HG03520 (cell line): ENCODE measurements around the gene IKBIP.
A peak's percentile ranks its signal among the peaks of the same experiment; 100 is the strongest.
"Not testable (repeated sequence)": the region's sequence is repeated elsewhere in the genome, so short reads cannot be mapped to it uniquely, and the experiment has no call there.

Source experiments
- ATAC-seq: cut with Tn5 transposase; IDR thresholded peaks from one replicate; pipeline ENCODE4 v1.9.1; 2021; ENCODE audit warnings: mild to moderate bottlenecking, moderate library complexity; ENCODE audit not compliant: unreplicated experiment

IKBIP gene

DNA sequence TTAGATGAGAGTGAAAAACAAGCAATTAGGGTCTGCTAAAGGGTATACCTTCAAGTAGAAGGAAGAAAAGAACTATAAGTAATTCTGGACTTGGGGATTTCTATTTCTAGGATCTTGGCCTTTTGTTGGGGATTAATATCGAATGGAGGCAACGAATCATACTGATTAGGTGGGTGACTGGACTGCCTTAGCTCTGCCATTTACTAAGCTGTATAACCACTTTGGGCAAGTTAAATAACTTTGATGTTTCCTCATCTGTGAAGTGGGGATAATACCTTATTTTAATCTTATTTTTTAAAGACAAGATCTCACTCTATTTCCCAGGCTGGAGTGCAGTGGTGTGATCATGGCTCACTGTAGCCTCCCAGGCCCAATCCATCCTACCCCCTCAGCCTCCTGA is 6.6 kb downstream of the IKBIP start:
- ATAC-seq, result no peak

DNA sequence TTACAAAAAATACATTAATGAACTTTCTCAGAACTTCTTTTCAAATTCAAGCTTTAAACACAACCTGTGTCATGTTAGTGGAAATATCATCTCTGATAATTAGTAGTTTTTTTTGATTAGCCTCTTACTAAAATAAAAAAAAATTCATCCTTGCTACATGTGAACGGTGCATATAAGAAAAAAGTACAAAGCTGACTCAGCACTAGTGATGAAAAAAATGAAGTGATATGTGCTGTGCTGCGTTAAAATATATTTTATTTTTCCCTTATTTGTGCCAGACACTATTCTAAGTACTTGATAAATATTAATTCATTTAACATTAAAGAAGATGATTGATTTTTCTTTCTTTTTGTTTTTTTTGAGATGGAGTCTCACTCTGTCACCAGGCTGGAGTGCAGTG is 7.5 kb downstream of the IKBIP start:
- no peak for ATAC-seq

DNA sequence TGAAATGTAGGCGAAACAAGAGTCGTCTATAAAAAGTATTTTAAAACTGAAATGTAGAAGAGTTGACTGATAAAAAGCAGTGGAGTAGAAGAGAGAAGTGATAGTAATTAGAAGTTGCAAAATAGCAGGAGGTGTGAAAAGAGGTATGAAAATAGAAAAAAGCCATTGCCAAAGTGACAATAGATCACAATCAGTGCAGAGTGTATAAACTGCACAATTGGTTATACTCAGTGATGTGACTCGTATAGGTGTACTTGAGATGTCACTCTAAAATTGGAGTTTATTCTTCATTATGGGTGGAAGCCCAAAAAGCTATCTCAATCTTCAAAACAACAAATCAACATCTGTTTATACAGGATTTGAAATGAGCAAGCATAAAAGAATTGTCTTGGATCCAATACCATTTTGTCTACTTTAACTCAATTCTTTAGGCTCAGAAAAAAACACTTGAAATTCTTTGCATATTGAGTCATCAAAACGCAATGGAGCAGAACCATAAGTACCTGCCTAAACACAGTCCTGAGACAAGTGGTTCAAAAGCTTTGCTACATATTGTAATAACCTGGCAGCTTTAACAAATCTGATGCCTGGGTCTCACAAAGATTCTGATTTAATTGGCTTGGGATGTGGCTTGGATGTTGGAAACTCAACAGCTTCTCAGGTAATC is 8.8 kb downstream of the IKBIP start:
- ATAC-seq, result peak; percentile 73

DNA sequence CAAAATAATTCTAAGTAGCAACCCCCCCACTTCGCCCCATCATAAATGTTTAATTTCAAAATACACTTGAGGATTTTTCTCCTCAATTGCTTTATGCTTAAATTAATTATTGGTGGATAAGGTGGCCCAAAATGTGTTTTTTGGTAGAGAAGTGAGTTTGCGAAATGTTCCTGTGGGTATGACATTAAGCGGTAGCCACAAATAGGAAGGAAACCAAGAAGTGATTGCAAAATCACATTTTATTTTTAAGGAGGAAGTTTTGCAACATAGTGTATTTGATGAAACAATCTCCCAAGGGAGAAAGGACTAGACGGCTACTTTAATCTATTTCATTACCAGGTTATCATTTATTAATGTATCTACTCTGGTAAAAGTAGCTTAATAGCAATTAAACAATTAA is 25.6 kb downstream of the IKBIP start:
- no peak for ATAC-seq

GRCh38 chr12:98612696-98613334 is 31.8 kb downstream of the IKBIP start:
- ATAC-seq, result peak; percentile 87

- ATAC-seq, result no peak
These were observed 34.0 kb downstream of the IKBIP start for GRCh38 chr12:98610596-98610995.

DNA sequence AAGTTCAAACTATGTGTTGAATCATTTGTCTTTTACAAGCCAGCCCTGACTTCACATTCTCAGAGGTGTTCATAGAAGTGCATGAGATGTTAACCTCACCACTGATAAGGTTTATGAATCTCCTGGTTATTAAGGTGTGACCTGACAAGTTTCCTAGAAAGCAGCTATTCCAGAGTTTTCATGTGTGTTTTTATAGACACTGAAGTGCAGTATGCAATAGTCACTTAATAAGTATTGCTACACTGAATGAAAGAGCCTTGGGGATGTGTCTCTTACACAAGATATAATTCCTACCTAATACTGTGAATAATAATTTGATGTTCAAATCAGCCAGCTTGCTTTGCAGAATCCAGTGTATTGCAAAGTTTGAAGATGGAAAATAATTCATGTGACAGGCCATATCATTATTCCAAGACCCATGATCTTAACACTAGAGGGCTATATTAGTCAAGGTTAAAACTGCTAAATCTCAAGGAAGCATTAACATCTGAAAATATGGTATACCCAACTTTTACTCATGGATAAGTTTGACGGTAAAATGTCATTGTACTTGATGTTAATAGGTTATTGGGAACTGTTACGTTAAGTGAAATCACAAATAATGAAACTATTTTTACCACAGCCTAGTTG is 38.1 kb downstream of the IKBIP start:
- no peak for ATAC-seq

DNA sequence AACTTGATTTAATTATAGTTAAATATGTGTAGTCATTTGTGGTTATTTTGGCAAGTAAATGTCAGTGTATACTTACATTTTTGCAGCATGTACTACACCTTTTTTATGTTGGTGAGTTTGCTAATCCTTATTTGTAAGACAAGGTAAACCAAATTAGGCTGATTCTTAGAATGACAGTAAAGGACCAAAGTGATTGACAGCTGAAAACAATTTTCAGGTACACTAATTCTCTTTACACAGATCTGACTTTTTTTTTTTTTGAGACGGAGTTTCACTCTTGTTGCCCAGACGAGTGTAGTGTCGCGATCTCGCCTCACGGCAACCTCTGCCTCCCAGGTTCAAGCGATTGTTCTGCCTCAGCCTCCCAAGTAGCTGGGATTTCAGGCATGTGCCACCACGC is 42.7 kb downstream of the IKBIP start:
- ATAC-seq, result no peak

- ATAC-seq, result not testable (repeated sequence)
These were observed 47.3 kb downstream of the IKBIP start for GRCh38 chr12:98597313-98597712.

DNA sequence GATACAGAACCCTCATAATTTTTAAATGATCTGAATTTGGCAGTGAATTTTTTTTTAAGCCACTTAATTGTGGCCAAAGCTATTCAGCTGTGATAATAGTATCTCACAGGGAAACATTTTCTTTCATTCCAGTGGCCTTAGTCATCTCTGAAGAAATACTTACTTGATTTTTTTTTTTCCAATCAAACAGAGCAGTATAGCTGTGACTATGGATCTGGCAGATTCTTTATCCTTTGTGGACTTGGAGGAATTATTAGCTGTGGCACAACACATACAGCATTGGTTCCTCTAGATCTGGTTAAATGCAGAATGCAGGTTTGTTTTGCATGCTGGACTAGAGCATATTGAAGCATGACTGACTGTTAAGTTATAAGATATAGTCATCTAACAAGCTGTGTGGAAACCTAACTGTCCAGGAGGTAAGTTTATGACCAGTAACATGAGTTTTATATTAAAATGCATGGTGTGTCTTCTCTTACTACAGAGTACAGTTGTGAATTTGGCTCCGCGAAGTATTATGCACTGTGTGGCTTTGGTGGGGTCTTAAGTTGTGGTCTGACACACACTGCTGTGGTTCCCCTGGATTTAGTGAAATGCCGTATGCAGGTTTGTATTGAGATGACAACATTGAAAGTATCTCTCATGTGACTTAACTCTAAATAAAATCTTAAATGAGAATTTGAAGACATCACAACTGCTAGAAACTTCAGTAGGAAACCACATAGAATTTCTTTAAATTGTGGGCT is 49.2 kb downstream of the IKBIP start:
- ATAC-seq, result no peak

DNA sequence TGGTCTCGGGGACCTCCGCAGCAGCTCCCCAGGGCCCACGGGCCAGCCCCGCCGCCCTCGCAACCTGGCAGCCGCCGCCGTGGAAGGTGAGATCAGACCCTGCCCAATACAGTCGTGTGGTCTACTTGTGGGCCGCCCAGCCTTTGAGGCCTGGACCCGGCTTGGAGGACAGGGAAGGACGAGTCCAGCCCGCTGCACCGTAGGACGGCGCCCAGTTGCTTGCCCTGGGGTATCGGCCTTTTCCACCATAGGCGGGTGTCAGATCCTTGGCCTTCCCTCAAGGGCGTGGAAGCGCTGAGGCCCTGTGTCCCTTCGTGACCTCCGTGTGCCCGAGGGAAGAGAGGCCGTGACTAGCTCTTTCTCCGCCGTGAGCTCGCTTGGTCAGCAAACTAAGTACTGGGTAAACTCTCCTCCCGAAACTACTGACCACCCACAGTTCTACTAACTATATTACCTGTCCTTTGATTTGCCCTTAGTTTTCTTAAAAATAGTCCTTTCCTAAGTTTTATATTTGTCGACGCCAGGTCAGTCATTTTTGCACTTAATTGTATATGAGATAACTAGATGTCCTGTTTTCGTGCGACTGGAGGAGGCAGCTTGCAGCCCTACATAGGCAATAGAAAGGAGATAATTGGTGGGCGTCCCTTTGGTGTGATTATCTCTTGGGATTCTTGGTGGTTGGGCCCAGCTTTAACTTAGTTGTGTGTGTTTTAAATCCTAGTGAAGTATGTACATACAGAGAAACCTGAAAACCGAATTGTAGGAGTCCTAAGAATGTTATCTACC is 50.3 kb downstream of the IKBIP start:
- ATAC-seq, result no peak

GRCh38 chr12:98593351-98594049 is 51.1 kb downstream of the IKBIP start, which contains the start of gene SLC25A3:
Gene SLC25A3, plus strand, starts transcription at chr12:98593686. Its CDS starts 293 bp downstream, at chr12:98593979.
- peak; percentile 100 for ATAC-seq

DNA sequence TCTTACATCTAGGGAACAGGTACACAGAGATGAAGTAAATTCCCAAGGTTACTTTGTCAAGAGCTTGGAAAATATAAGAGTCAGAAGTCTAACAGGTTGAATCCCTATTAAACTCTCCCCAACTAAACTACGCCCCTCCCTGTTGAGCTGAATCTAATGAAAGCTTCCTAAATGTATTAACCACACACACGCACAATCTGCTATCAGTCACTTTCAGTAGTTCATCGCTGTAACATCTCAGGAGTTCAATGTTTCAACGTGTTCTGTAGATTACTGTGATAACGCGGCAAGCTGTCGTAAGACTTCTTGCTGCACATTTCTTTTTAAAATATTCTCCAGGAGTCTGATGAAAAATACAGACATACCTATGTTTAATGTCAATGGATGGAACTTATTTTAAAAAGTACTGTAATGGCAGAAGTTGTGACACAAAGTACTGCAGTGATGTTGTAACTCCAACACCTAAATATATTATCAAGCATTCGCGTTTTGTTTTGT is 51.7 kb downstream of the IKBIP start:
- no peak for ATAC-seq

DNA sequence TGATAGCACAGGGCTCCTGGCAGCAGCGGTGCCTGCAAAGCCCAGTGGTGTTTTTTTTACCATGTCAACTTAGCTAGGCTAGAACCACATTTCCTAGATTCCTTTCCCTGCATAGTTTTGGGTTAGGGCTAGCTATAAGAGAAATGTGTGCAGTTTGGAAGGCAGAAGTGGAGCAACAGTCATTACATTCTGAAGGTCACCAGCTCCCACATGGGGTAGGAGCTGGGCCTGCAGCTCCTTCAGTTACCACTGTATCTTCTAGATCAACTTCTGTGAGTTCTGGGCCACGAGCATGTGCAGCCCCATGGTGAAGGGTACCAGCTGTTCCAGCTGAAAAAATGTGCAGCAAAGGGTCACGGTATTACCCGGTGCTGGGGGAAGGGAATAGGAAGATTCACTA is 53.4 kb downstream of the IKBIP start:
- ATAC-seq, result no peak

- no peak for ATAC-seq
These were observed 57.5 kb downstream of the IKBIP start for GRCh38 chr12:98587084-98587483.

- no peak for ATAC-seq
These were observed 62.5 kb downstream of the IKBIP start for GRCh38 chr12:98582093-98582492.

- ATAC-seq, result no peak
These were observed 63.5 kb downstream of the IKBIP start for GRCh38 chr12:98581101-98581500.

- ATAC-seq, result no peak
These were observed 63.9 kb downstream of the IKBIP start for GRCh38 chr12:98580695-98581094.

GRCh38 chr12:98579835-98580234 is 64.8 kb downstream of the IKBIP start:
- no peak for ATAC-seq

DNA sequence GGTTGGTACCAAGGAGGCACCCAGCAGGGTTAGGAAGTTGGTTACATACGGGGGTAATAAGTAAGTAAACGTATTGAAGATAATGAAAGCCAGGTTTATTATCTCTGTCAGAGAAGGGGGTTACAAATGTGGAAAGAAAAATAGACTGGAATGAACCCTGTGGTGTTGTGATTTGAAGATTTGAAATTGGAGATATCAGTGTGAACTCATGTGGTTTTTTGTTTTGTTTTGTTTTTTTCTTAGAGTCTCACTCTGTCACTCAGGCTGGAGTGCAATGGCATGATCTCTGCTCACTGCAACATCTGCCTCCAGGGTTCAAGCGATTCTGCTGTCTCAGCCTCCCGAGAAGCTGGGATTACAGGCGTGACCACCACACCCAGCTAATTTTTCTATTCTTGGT is 65.2 kb downstream of the IKBIP start:
- ATAC-seq, result no peak
